HUES6 (cell line): ENCODE data around the gene DISC1.
"Not testable (repeated sequence)": the region's sequence is repeated elsewhere in the genome, so short reads cannot be mapped to it uniquely, and the experiment has no call there.

Source experiments
- H3K27ac ChIP-seq: 2 replicates; pipeline ENCODE4 v1.7.0; 2013; ENCODE audit warnings: low read depth, mild to moderate bottlenecking, low read length, inconsistent platforms
- H3K27me3 ChIP-seq: 2 replicates; pipeline ENCODE4 v1.6.1; 2013; ENCODE audit warnings: low read length; ENCODE audit not compliant: control insufficient read depth, insufficient read depth
- H3K36me3 ChIP-seq: 2 replicates; pipeline ENCODE4 v1.6.1; 2013; ENCODE audit warnings: low read length; ENCODE audit not compliant: control insufficient read depth, insufficient read depth
- H3K4me1 ChIP-seq: 2 replicates; pipeline ENCODE4 v1.6.1; 2013; ENCODE audit warnings: low read length; ENCODE audit not compliant: control insufficient read depth, insufficient read depth
- H3K4me3 ChIP-seq: 2 replicates; pipeline ENCODE4 v1.5.1; 2013; ENCODE audit warnings: low read depth, low read length
- H3K9ac ChIP-seq: one replicate; pipeline ENCODE4 v1.6.1; 2013; ENCODE audit warnings: mild to moderate bottlenecking, low read length
- H3K9me3 ChIP-seq: 2 replicates; pipeline ENCODE4 v1.6.1; 2013; ENCODE audit warnings: low read depth, low read length; ENCODE audit not compliant: control insufficient read depth, insufficient read depth

Gene DISC1

GRCh38 chr1:231606712-231607111 is 19.9 kb upstream of the DISC1 start:
- Histone ChIP-seq H3K4me3 (no peak overlapping the region), H3K36me3 (no peaks in the 10 kb centered on the region), H3K27ac (no peak overlapping the region), H3K9me3 (no peaks in the 10 kb centered on the region), H3K9ac (no peak overlapping the region), H3K4me1 (0 out of 2 replicates have a peak, but pooled peaks cover 5% of the 10 kb centered on the region), H3K27me3 (peaks cover 11% of the 10 kb centered on the region)

GRCh38 chr1:231610388-231610787 is 16.2 kb upstream of the DISC1 start:
- peaks cover 11% of the 10 kb centered on the region for H3K27me3 ChIP-seq
- no peak overlapping the region for H3K9ac ChIP-seq
- H3K4me3 ChIP-seq, result no peak overlapping the region
- no peak overlapping the region for H3K27ac ChIP-seq
- H3K36me3 ChIP-seq, result no peaks in the 10 kb centered on the region
- H3K9me3 ChIP-seq, result no peaks in the 10 kb centered on the region
- no peaks in the 10 kb centered on the region for H3K4me1 ChIP-seq

- Histone ChIP-seq H3K4me3 (no peak overlapping the region), H3K27ac (no peak overlapping the region), H3K36me3 (no peaks in the 10 kb centered on the region), H3K27me3 (peaks cover 13% of the 10 kb centered on the region), H3K4me1 (no peaks in the 10 kb centered on the region), H3K9me3 (no peaks in the 10 kb centered on the region), H3K9ac (no peak overlapping the region)
These were observed 15.5 kb upstream of the DISC1 start for GRCh38 chr1:231611111-231611510.

- Histone ChIP-seq H3K27ac (no peak overlapping the region), H3K9ac (no peak overlapping the region), H3K4me1 (no peaks in the 10 kb centered on the region), H3K36me3 (no peaks in the 10 kb centered on the region), H3K9me3 (no peaks in the 10 kb centered on the region), H3K27me3 (peaks cover 16% of the 10 kb centered on the region), H3K4me3 (no peak overlapping the region)
These were observed 14.7 kb upstream of the DISC1 start for GRCh38 chr1:231611851-231612250.

GRCh38 chr1:231612393-231613089 is 14.0 kb upstream of the DISC1 start:
- Histone ChIP-seq H3K36me3 (no peaks in the 10 kb centered on the region), H3K4me3 (no peak overlapping the region), H3K27me3 (peaks cover 16% of the 10 kb centered on the region), H3K9me3 (no peaks in the 10 kb centered on the region), H3K4me1 (no peaks in the 10 kb centered on the region), H3K27ac (no peak overlapping the region), H3K9ac (no peak overlapping the region)

GRCh38 chr1:231613419-231614349 is 12.9 kb upstream of the DISC1 start:
- Histone ChIP-seq H3K4me1 (no peaks in the 10 kb centered on the region), H3K27me3 (peaks cover 16% of the 10 kb centered on the region), H3K9me3 (no peaks in the 10 kb centered on the region), H3K4me3 (no peak overlapping the region), H3K9ac (no peak overlapping the region), H3K27ac (no peak overlapping the region), H3K36me3 (no peaks in the 10 kb centered on the region)

GRCh38 chr1:231616667-231617066 is 9.9 kb upstream of the DISC1 start:
- Histone ChIP-seq H3K4me3 (no peak overlapping the region), H3K27me3 (peaks cover 18% of the 10 kb centered on the region), H3K4me1 (no peaks in the 10 kb centered on the region), H3K9ac (no peak overlapping the region), H3K9me3 (no peaks in the 10 kb centered on the region), H3K36me3 (no peaks in the 10 kb centered on the region), H3K27ac (no peak overlapping the region)

- Histone ChIP-seq H3K4me3 (no peak overlapping the region), H3K36me3 (no peaks in the 10 kb centered on the region), H3K27me3 (peaks cover 36% of the 10 kb centered on the region), H3K9ac (no peak overlapping the region), H3K9me3 (no peaks in the 10 kb centered on the region), H3K27ac (no peak overlapping the region), H3K4me1 (no peaks in the 10 kb centered on the region)
These were observed 7.9 kb upstream of the DISC1 start for GRCh38 chr1:231618609-231619256.

- Histone ChIP-seq H3K9ac (no peak overlapping the region), H3K4me1 (no peaks in the 10 kb centered on the region), H3K36me3 (no peaks in the 10 kb centered on the region), H3K27me3 (peaks cover 40% of the 10 kb centered on the region), H3K27ac (no peak overlapping the region), H3K4me3 (no peak overlapping the region), H3K9me3 (no peaks in the 10 kb centered on the region)
These were observed 7.3 kb upstream of the DISC1 start for GRCh38 chr1:231619257-231619634.

GRCh38 chr1:231625042-231625441 is 1.5 kb upstream of the DISC1 start:
- H3K4me1 ChIP-seq, H3K27ac ChIP-seq, H3K9ac ChIP-seq, H3K4me3 ChIP-seq, H3K36me3 ChIP-seq, H3K9me3 ChIP-seq: not testable (repeated sequence)
- peaks cover 41% of the 10 kb centered on the region for H3K27me3 ChIP-seq
